A673 (cell line): ENCODE results near the gene TXNRD3. TPM values are rescaled to one million over a fixed set of nuclear protein-coding genes. Genes with fewer than 3 reads are reported as not detected.

Experiments used
- BruUV-seq: library from RNA; stranded (reverse); fragments of 400-500 nt; replicated peaks from 2 replicates; lab custom pipeline; 2021; lab: Mats Ljungman, UMichigan
- CTCF ChIA-PET: fragments of 300-600 bp; sonication (Branson Sonifier 250); formaldehyde crosslinking; loops from one replicate; lab custom pipeline; 2022; ENCODE audit warnings: antibody characterized with exemption; lab: Charles Lee
- POLR2A ChIA-PET: fragments of 300-600 bp; sonication (Branson Sonifier 250); formaldehyde crosslinking; loops from one replicate; lab custom pipeline; 2022; ENCODE audit warnings: antibody characterized with exemption; ENCODE audit not compliant: low non-redundant PET; lab: Charles Lee
- DNase-seq: peaks from one replicate; pipeline ENCODE4 v3.0.0-alpha.2; 2015; ENCODE audit warnings: low spot score
- H3K27ac ChIP-seq: fragments of 200-600 bp; sonication (generic); 2 replicates; pipeline ENCODE4 v1.5.1; 2016; ENCODE audit warnings: mixed run types, low read depth, mild to moderate bottlenecking, mixed read lengths, antibody characterized with exemption, low read length; ENCODE audit not compliant: poor library complexity, severe bottlenecking
- H3K27me3 ChIP-seq: fragments of 200-600 bp; sonication (generic); replicated peaks from 2 replicates; pipeline ENCODE4 v1.6.1; 2017; ENCODE audit warnings: mixed run types, low read depth, mild to moderate bottlenecking, mixed read lengths, antibody characterized with exemption, low read length; ENCODE audit not compliant: insufficient read depth, poor library complexity
- H3K36me3 ChIP-seq: fragments of 200-600 bp; sonication (generic); 2 replicates; pipeline ENCODE4 v1.6.1; 2016; ENCODE audit warnings: mixed run types, mild to moderate bottlenecking, mixed read lengths, antibody characterized with exemption, low read length; ENCODE audit not compliant: insufficient read depth, poor library complexity, severe bottlenecking
- H3K4me1 ChIP-seq: fragments of 200-600 bp; sonication (generic); 2 replicates; pipeline ENCODE4 v1.6.1; 2017; ENCODE audit warnings: mixed run types, mild to moderate bottlenecking, mixed read lengths, antibody characterized with exemption, low read length; ENCODE audit not compliant: insufficient read depth, poor library complexity, severe bottlenecking
- H3K4me3 ChIP-seq: fragments of 200-600 bp; sonication (generic); 2 replicates; pipeline ENCODE4 v1.5.1; 2016; ENCODE audit warnings: low read depth, mixed run types, mild to moderate bottlenecking, mixed read lengths, low read length; ENCODE audit not compliant: poor library complexity, severe bottlenecking
- H3K9me3 ChIP-seq: fragments of 200-600 bp; sonication (generic); 2 replicates; pipeline ENCODE4 v1.6.1; 2016; ENCODE audit warnings: mixed run types, low read depth, mild to moderate bottlenecking, mixed read lengths, antibody characterized with exemption, low read length; ENCODE audit not compliant: poor library complexity, severe bottlenecking
- EZH2 ChIP-seq: fragments of 200-600 bp; sonication (generic); IDR thresholded peaks from 2 replicates; pipeline ENCODE4 v1.6.1; 2017; ENCODE audit warnings: borderline replicate concordance, low read depth, mild to moderate bottlenecking, mixed read lengths, antibody characterized with exemption, low read length; ENCODE audit not compliant: poor library complexity, severe bottlenecking
- intact Hi-C: fragments of 100-400 bp; cut with micrococcal nuclease; formaldehyde crosslinking; loops from one replicate; pipeline ENCODE4 v1.10.0; 2022; ENCODE audit not compliant: unreplicated experiment
- total RNA-seq: library from RNA; stranded (reverse); gene quantifications from 2 replicates; pipeline ENCODE4 v1.2.3, GENCODE V29; 2021
- TF ChIP-seq, protein P1 (sequence below): fragments of 300-800, 200-600 bp; sonication (generic); conservative IDR thresholded peaks from 2 replicates; pipeline ENCODE4 v1.5.1; 2017; ENCODE audit warnings: low read depth, mild to moderate bottlenecking, antibody characterized with exemption, low read length, moderate library complexity, mixed read lengths

TXNRD3 gene
- total RNA-seq, 1 experiment from 2014 or later = 4.1 TPM

DNA sequence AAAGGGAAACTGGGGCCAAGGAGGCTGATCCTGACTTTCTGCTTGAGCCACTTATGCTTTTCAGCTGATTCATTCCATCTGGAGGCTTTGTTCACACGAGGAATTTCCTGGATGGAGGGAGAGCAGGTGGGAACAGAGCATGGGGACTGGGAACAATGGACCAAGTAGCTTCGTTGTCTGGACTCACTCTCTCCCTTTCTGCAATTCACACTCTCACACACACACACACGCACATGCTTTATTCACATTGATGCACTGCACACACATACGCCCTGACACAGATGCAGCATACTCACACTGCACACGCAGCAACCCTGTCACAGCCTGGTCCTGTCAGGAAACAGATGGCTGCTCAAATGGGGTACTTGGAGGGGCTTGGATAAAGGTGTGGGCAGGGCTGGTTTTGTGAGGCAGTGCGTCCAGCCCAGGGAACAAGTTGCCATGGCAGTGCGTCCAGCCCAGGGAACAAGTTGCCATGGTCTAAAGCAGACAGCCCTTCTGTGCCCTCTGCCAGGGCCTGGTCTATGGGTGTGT, 29.4 kb upstream of the TXNRD3 start:
- POLR2A ChIA-PET = no interaction called here
- peaks cover 15% of the 10 kb centered on the region for H3K4me1 ChIP-seq
- intact Hi-C loops = no loop called here

GRCh38 chr3:126683069-126683468, 28.1 kb upstream of the TXNRD3 start:
- no TSS peak for BruUV-seq
- Histone ChIP-seq H3K9me3 (no peaks in the 10 kb centered on the region), H3K36me3 (no peaks in the 10 kb centered on the region), H3K27ac (no peak overlapping the region), H3K27me3 (no peaks in the 10 kb centered on the region), H3K4me3 (no peak overlapping the region), H3K4me1 (peaks cover 20% of the 10 kb centered on the region)
- TF ChIP-seq EZH2 = no peak
- intact Hi-C loops = no loop called here
- DNase-seq = no peak
- ChIA-PET POLR2A (no interaction called here), CTCF (no interaction called here)

More for the DNA sequence above, 29.4 kb upstream of the TXNRD3 start:
- TF ChIP-seq, protein P1, sequence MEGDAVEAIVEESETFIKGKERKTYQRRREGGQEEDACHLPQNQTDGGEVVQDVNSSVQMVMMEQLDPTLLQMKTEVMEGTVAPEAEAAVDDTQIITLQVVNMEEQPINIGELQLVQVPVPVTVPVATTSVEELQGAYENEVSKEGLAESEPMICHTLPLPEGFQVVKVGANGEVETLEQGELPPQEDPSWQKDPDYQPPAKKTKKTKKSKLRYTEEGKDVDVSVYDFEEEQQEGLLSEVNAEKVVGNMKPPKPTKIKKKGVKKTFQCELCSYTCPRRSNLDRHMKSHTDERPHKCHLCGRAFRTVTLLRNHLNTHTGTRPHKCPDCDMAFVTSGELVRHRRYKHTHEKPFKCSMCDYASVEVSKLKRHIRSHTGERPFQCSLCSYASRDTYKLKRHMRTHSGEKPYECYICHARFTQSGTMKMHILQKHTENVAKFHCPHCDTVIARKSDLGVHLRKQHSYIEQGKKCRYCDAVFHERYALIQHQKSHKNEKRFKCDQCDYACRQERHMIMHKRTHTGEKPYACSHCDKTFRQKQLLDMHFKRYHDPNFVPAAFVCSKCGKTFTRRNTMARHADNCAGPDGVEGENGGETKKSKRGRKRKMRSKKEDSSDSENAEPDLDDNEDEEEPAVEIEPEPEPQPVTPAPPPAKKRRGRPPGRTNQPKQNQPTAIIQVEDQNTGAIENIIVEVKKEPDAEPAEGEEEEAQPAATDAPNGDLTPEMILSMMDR = no peak
- no peak for TF ChIP-seq EZH2
- H3K36me3 ChIP-seq = no peaks in the 10 kb centered on the region
- CTCF ChIA-PET = interaction anchor here (0.6 to 0.7 kb wide), 2 partner anchors 698 to 1015 kb away, joined by 4 to 6 read pairs; no protein-coding TSS in a partner anchor
- BruUV-seq = no TSS peak
- H3K27me3 ChIP-seq = no peaks in the 10 kb centered on the region
- DNase-seq = no peak
- no peak overlapping the region for H3K27ac ChIP-seq
- no peak overlapping the region for H3K4me3 ChIP-seq
- H3K9me3 ChIP-seq = no peaks in the 10 kb centered on the region

DNA sequence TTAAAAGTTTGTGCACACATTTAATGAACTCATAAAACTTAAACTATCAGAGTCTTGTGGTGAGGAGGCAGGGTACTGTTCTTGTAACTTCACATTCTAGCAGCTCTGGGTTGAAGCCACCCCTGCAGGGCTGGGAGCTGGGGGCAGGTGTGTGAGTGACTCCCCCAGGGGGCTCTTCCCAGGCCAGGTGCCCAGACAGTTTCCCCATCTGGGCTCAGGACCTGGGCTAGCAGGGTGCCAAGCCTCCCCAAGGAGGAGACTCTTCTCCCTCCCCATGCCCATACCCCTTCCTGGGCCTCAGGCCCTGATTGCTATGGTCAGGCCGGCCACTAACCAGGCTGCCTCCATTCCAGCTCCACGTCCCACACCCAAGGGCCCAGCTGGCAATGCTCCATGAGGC, 27.1 kb upstream of the TXNRD3 start:
- Histone ChIP-seq H3K27ac (no peak overlapping the region), H3K36me3 (no peaks in the 10 kb centered on the region), H3K27me3 (no peaks in the 10 kb centered on the region), H3K4me1 (peaks cover 20% of the 10 kb centered on the region), H3K9me3 (no peaks in the 10 kb centered on the region), H3K4me3 (no peak overlapping the region)
- no peak for TF ChIP-seq EZH2
- TF ChIP-seq, protein P1 = no peak
- intact Hi-C loops = no loop called here
- no peak for DNase-seq
- CTCF ChIA-PET = no interaction called here
- no TSS peak for BruUV-seq
- POLR2A ChIA-PET = no interaction called here

- intact Hi-C loops = no loop called here
Measured at GRCh38 chr3:126680667-126681055, 25.7 kb upstream of the TXNRD3 start.

More at GRCh38 chr3:126680667-126681055, 25.7 kb upstream of the TXNRD3 start:
- Histone ChIP-seq H3K4me3 (no peak overlapping the region), H3K27ac (no peak overlapping the region), H3K4me1 (peaks cover 20% of the 10 kb centered on the region), H3K27me3 (no peaks in the 10 kb centered on the region), H3K36me3 (no peaks in the 10 kb centered on the region), H3K9me3 (no peaks in the 10 kb centered on the region)
- BruUV-seq = no TSS peak
- ChIA-PET POLR2A (no interaction called here), CTCF (interaction anchor here (0.6 kb wide), 1 partner anchor 810 kb away, joined by 4 read pairs; no protein-coding TSS in a partner anchor)
- no peak for DNase-seq
- no peak for TF ChIP-seq EZH2
- TF ChIP-seq, protein P1 = no peak
